22Rv1 (cell line): ENCODE data around the gene PLA2G4D.

Source experiments
- H3K27ac ChIP-seq: fragments of 450-650 bp; 2 replicates; pipeline ENCODE4 v1.5.1; 2017
- CTCF ChIP-seq: fragments of 450-650 bp; IDR thresholded peaks from 2 replicates; pipeline ENCODE4 v1.5.1; 2017; ENCODE audit warnings: mild to moderate bottlenecking
- ZFX ChIP-seq: fragments of 450-650 bp; IDR thresholded peaks from 2 replicates; pipeline ENCODE4 v1.6.1; 2017; ENCODE audit warnings: antibody characterized with exemption, borderline replicate concordance

Gene PLA2G4D

GRCh38 chr15:42035435-42035761 is 59.0 kb downstream of the PLA2G4D start:
- TF ChIP-seq CTCF: no peak
- no peak for TF ChIP-seq ZFX
- no peak overlapping the region for H3K27ac ChIP-seq

GRCh38 chr15:42034628-42035434 is 59.5 kb downstream of the PLA2G4D start:
- H3K27ac ChIP-seq: no peak overlapping the region
- no peak for TF ChIP-seq CTCF
- TF ChIP-seq ZFX: no peak

GRCh38 chr15:42033214-42033873 is 61.0 kb downstream of the PLA2G4D start:
- TF ChIP-seq ZFX (no peak), CTCF (no peak)

GRCh38 chr15:42032376-42033213 is 61.8 kb downstream of the PLA2G4D start:
- TF ChIP-seq ZFX (no peak), CTCF (no peak)
- no peak overlapping the region for H3K27ac ChIP-seq

More at GRCh38 chr15:42033214-42033873, 61.0 kb downstream of the PLA2G4D start:
- H3K27ac ChIP-seq: no peak overlapping the region

GRCh38 chr15:42031198-42031915 is 63.0 kb downstream of the PLA2G4D start:
- H3K27ac ChIP-seq: no peak overlapping the region

GRCh38 chr15:42027521-42027920 is 66.8 kb downstream of the PLA2G4D start:
- H3K27ac ChIP-seq: no peak overlapping the region

More at GRCh38 chr15:42031198-42031915, 63.0 kb downstream of the PLA2G4D start:
- no peak for TF ChIP-seq ZFX
- TF ChIP-seq CTCF: no peak

More at GRCh38 chr15:42027521-42027920, 66.8 kb downstream of the PLA2G4D start:
- TF ChIP-seq CTCF: no peak
- TF ChIP-seq ZFX: no peak
